K562 (cell line): Measurements from ENCODE around the gene CGB8. TPM values are rescaled to one million over a fixed set of nuclear protein-coding genes. Genes with fewer than 3 reads are reported as not detected.

Experiments used
- CBX3 ChIP-seq, 2 experiments: IDR thresholded peaks; 1 replicate in 1 of 2; 2 replicates in 1 of 2; pipeline ENCODE4 v1.6.1; 2012; ENCODE audit warnings: inconsistent platforms in 2 of 2, low read length in 2 of 2, borderline replicate concordance in 1 of 2, control low read depth in 1 of 2
- MCM2 ChIP-seq: fragments of 450-650 bp; IDR thresholded peaks from 2 replicates; pipeline ENCODE4 v1.6.1; 2017; ENCODE audit warnings: low read depth, mild to moderate bottlenecking
- NCOA4 ChIP-seq: fragments of 450-650 bp; IDR thresholded peaks from 2 replicates; pipeline ENCODE4 v1.6.1; 2018; ENCODE audit warnings: mild to moderate bottlenecking; ENCODE audit not compliant: partially characterized antibody
- NFIX ChIP-seq: fragments of 250-450 bp; sonication (Bioruptor Pico); IDR thresholded peaks from 2 replicates; pipeline ENCODE4 v1.4.0; 2020; ENCODE audit warnings: low read depth, mild to moderate bottlenecking, moderate library complexity
- PTTG1 ChIP-seq: fragments of 450-650 bp; IDR thresholded peaks from 2 replicates; pipeline ENCODE4 v1.6.1; 2016; ENCODE audit warnings: low read depth, mild to moderate bottlenecking, missing genetic modification characterization, missing compliant biosample characterization
- SRF ChIP-seq, 2 experiments: fragments of 250-450, 450-650 bp in 1 of 2; sonication (Bioruptor Pico) in 1 of 2; sonication (generic) in 1 of 2; formaldehyde crosslinking; IDR thresholded peaks; 2 replicates each; pipeline versions ENCODE4 v1.5.0 to v1.5.1; 2020 to 2022; ENCODE audit warnings: mild to moderate bottlenecking in 1 of 2, missing genetic modification reagents in 1 of 2
- TFAM ChIP-seq: fragments of 250-450 bp; sonication (Bioruptor Pico); conservative IDR thresholded peaks from 2 replicates; pipeline ENCODE4 v1.5.0; 2021; ENCODE audit warnings: mild to moderate bottlenecking, moderate library complexity
- XRCC4 ChIP-seq: IDR thresholded peaks from one replicate; pipeline ENCODE4 v1.6.1; 2011; ENCODE audit not compliant: insufficient read depth, insufficient read length; ENCODE audit errors: extremely low read depth
- ZFPM2 ChIP-seq: fragments of 250-450 bp; sonication (Bioruptor Pico); IDR thresholded peaks from 2 replicates; pipeline ENCODE4 v1.5.1; 2022; ENCODE audit warnings: mild to moderate bottlenecking
- polyA plus RNA-seq, 8 experiments: library from polyadenylated mRNA; depleted of rRNA in 4 of 8; stranded (reverse) in 5 of 8; unstranded in 3 of 8; fragments of >200 nt; fragmentation: Nextera tagmentation in 2 of 8; fragmentation: Illumina TruSeq in 1 of 8; extraction: Ambion mirVana in 2 of 8; extraction: Trizol in 1 of 8; gene quantifications; 2 replicates each; pipeline versions ENCODE4 v1.2.1 to v1.2.3, GENCODE V29; 2011 to 2014; ENCODE audit warnings: inconsistent platforms in 1 of 8, missing spikeins in 1 of 8
- total RNA-seq, 7 experiments: library from RNA; depleted of rRNA in 6 of 7; stranded (reverse); fragments of >200 nt in 6 of 7; fragmentation: Illumina TruSeq in 2 of 7; extraction: Trizol in 2 of 7; gene quantifications; 2 replicates each; pipeline versions ENCODE4 v1.2.1 to v1.2.3, GENCODE V29; 2011 to 2021; ENCODE audit warnings: low replicate concordance in 1 of 7
- TF ChIP-seq, protein P1 (sequence below): fragments of 450-650 bp; formaldehyde crosslinking; conservative IDR thresholded peaks from 2 replicates; pipeline ENCODE4 v1.4.0; 2022; ENCODE audit warnings: mild to moderate bottlenecking, missing genetic modification characterization
- TF ChIP-seq, protein P2 (sequence below): IDR thresholded peaks from 2 replicates; pipeline ENCODE4 v1.6.1; 2011; ENCODE audit warnings: borderline replicate concordance, low read depth, mild to moderate bottlenecking, moderate library complexity, low read length; ENCODE audit not compliant: insufficient read depth, poor library complexity, severe bottlenecking
- TF ChIP-seq, protein P3 (sequence below), 2 experiments: fragments of 450-650 bp; IDR thresholded peaks; 2 replicates each; pipeline ENCODE4 v1.6.1; 2016
- TF ChIP-seq, protein P4 (sequence below): fragments of 150-350 bp; IDR thresholded peaks from 2 replicates; pipeline ENCODE4 v1.6.1; 2014; ENCODE audit warnings: low read depth, mild to moderate bottlenecking, low read length, borderline replicate concordance
- TF ChIP-seq, protein P5 (sequence below): fragments of 250-450 bp; sonication (Bioruptor Pico); IDR thresholded peaks from 2 replicates; pipeline ENCODE4 v1.5.1; 2021; ENCODE audit warnings: mild to moderate bottlenecking
- TF ChIP-seq, protein P6 (sequence below): fragments of 250-450 bp; sonication (Bioruptor Pico); IDR thresholded peaks from 2 replicates; pipeline ENCODE4 v1.8.0; 2022; ENCODE audit warnings: inconsistent platforms, mild to moderate bottlenecking, moderate library complexity, borderline replicate concordance

CGB8 gene
- total and polyA plus RNA-seq, 9 of the 15 experiments (the other 6 are each of a cell fraction or from before 2014, with no cell fraction given) = not detected

DNA sequence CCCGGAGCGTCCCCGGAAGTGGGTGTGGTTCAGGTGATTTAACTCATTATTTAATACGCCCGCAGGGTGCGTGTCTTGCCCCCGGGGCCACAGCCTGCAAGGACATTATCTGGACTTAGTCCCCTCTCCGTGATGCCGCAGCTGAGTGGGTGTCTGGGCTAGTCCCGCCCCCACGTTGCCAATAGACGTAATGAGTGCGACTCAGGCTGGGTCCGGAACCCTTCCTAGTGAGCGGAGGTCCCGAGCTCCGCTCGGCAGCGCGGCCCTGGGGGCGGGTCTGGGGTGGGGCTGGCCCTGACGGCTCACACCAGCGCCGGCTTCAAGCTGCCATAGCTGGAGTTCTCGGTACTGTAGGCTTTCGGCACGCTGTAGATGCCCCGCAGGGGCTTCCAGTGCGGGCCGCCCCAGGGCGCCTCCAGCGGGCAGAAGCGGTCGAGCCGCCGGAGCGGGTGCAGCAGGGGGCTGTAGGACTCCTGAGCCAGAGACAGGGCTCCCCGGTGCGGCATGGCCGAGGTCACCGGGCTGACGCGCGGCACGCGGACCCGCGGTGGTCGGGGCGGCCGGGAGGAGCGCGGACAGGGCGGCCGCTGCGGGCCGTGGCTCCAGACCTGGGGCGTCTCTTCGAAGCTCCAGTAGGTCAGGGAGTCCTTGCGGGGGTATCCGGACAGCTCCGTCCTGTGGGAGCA is 31.1 kb downstream of the CGB8 start (continued):
- TF ChIP-seq, protein P1, sequence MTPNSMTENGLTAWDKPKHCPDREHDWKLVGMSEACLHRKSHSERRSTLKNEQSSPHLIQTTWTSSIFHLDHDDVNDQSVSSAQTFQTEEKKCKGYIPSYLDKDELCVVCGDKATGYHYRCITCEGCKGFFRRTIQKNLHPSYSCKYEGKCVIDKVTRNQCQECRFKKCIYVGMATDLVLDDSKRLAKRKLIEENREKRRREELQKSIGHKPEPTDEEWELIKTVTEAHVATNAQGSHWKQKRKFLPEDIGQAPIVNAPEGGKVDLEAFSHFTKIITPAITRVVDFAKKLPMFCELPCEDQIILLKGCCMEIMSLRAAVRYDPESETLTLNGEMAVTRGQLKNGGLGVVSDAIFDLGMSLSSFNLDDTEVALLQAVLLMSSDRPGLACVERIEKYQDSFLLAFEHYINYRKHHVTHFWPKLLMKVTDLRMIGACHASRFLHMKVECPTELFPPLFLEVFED (CRISPR knock-in tag) = no peak
- TF ChIP-seq XRCC4 (no peak), CBX3 (IDR thresholded peaks at IDR 0.05; ENCODE audit: borderline replicate concordance in 1 of 2, low read length in 2 of 2) (no peak), PTTG1 (tag) (no peak), NFIX (CRISPR knock-in tag) (no peak), SRF (CRISPR knock-in tag; IDR thresholded peaks at IDR 0.05) (no peak), NCOA4 (no peak), ZFPM2 (CRISPR knock-in tag) (no peak), TFAM (CRISPR knock-in tag) (no peak), MCM2 (no peak)
- TF ChIP-seq, protein P2, sequence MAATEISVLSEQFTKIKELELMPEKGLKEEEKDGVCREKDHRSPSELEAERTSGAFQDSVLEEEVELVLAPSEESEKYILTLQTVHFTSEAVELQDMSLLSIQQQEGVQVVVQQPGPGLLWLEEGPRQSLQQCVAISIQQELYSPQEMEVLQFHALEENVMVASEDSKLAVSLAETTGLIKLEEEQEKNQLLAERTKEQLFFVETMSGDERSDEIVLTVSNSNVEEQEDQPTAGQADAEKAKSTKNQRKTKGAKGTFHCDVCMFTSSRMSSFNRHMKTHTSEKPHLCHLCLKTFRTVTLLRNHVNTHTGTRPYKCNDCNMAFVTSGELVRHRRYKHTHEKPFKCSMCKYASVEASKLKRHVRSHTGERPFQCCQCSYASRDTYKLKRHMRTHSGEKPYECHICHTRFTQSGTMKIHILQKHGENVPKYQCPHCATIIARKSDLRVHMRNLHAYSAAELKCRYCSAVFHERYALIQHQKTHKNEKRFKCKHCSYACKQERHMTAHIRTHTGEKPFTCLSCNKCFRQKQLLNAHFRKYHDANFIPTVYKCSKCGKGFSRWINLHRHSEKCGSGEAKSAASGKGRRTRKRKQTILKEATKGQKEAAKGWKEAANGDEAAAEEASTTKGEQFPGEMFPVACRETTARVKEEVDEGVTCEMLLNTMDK = peak; percentile 46
- TF ChIP-seq, protein P3, sequence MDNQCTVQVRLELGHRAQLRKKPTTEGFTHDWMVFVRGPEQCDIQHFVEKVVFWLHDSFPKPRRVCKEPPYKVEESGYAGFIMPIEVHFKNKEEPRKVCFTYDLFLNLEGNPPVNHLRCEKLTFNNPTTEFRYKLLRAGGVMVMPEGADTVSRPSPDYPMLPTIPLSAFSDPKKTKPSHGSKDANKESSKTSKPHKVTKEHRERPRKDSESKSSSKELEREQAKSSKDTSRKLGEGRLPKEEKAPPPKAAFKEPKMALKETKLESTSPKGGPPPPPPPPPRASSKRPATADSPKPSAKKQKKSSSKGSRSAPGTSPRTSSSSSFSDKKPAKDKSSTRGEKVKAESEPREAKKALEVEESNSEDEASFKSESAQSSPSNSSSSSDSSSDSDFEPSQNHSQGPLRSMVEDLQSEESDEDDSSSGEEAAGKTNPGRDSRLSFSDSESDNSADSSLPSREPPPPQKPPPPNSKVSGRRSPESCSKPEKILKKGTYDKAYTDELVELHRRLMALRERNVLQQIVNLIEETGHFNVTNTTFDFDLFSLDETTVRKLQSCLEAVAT (IDR thresholded peaks at IDR 0.05) = no peak
- TF ChIP-seq, protein P4, sequence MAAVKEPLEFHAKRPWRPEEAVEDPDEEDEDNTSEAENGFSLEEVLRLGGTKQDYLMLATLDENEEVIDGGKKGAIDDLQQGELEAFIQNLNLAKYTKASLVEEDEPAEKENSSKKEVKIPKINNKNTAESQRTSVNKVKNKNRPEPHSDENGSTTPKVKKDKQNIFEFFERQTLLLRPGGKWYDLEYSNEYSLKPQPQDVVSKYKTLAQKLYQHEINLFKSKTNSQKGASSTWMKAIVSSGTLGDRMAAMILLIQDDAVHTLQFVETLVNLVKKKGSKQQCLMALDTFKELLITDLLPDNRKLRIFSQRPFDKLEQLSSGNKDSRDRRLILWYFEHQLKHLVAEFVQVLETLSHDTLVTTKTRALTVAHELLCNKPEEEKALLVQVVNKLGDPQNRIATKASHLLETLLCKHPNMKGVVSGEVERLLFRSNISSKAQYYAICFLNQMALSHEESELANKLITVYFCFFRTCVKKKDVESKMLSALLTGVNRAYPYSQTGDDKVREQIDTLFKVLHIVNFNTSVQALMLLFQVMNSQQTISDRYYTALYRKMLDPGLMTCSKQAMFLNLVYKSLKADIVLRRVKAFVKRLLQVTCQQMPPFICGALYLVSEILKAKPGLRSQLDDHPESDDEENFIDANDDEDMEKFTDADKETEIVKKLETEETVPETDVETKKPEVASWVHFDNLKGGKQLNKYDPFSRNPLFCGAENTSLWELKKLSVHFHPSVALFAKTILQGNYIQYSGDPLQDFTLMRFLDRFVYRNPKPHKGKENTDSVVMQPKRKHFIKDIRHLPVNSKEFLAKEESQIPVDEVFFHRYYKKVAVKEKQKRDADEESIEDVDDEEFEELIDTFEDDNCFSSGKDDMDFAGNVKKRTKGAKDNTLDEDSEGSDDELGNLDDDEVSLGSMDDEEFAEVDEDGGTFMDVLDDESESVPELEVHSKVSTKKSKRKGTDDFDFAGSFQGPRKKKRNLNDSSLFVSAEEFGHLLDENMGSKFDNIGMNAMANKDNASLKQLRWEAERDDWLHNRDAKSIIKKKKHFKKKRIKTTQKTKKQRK = no peak
- TF ChIP-seq, protein P5, sequence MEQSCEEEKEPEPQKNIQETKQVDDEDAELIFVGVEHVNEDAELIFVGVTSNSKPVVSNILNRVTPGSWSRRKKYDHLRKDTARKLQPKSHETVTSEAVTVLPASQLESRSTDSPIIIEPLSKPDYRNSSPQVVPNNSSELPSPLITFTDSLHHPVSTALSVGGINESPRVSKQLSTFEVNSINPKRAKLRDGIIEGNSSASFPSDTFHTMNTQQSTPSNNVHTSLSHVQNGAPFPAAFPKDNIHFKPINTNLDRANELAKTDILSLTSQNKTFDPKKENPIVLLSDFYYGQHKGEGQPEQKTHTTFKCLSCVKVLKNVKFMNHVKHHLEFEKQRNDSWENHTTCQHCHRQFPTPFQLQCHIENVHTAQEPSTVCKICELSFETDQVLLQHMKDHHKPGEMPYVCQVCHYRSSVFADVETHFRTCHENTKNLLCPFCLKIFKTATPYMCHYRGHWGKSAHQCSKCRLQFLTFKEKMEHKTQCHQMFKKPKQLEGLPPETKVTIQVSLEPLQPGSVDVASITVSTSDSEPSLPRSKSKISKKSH (CRISPR knock-in tag) = no peak
- TF ChIP-seq, protein P6, sequence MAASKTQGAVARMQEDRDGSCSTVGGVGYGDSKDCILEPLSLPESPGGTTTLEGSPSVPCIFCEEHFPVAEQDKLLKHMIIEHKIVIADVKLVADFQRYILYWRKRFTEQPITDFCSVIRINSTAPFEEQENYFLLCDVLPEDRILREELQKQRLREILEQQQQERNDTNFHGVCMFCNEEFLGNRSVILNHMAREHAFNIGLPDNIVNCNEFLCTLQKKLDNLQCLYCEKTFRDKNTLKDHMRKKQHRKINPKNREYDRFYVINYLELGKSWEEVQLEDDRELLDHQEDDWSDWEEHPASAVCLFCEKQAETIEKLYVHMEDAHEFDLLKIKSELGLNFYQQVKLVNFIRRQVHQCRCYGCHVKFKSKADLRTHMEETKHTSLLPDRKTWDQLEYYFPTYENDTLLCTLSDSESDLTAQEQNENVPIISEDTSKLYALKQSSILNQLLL (CRISPR knock-in tag) = no peak
